ENCODE measurements around the gene RALGPS2. TPM values are rescaled to one million over a fixed set of nuclear protein-coding genes. Genes with fewer than 3 reads are reported as not detected.

RALGPS2 gene
- total RNA-seq, 1 experiment from 2014 or later = 19.3 TPM

- no peak overlapping the region for H3K27ac ChIP-seq (ENCODE audit: low read length)
- intact Hi-C loops (cut with micrococcal nuclease) = no loop called here
- ATAC-seq = no peak
- H3K4me1 ChIP-seq (ENCODE audit: insufficient read depth, low read length) = no peaks in the 10 kb centered on the region
- no peak overlapping the region for H2AFZ ChIP-seq (ENCODE audit: low read length)
- no peak for TF ChIP-seq CTCF (conservative IDR thresholded peaks at IDR 0.05; ENCODE audit: low read depth, low read length)
- TF ChIP-seq EZH2 (IDR thresholded peaks at IDR 0.05; ENCODE audit: low read length, unreplicated experiment) = no peak
- no peak for TF ChIP-seq EZH2phosphoT487 (IDR thresholded peaks at IDR 0.05; ENCODE audit: borderline replicate concordance, low read length)
- no peaks in the 10 kb centered on the region for H3K79me2 ChIP-seq (ENCODE audit: low read length)
- no peak overlapping the region for H3K9ac ChIP-seq (ENCODE audit: low read length)
- no TSS peak for BruUV-seq (replicated peaks)
- no peak overlapping the region for H3K4me2 ChIP-seq (ENCODE audit: low read length)
- no peaks in the 10 kb centered on the region for H3K9me3 ChIP-seq (ENCODE audit: low read length)
- no peaks in the 10 kb centered on the region for H3K27me3 ChIP-seq (ENCODE audit: low read length)
- ChIA-PET POLR2A (ENCODE audit: unreplicated experiment) (no interaction called here), CTCF (no interaction called here)
- no peak for DNase-seq
- H3K9me2 ChIP-seq (replicated peaks; ENCODE audit: low read length) = no peaks in the 10 kb centered on the region
- no peaks in the 10 kb centered on the region for H4K20me1 ChIP-seq (ENCODE audit: low read length)
- H3K4me3 ChIP-seq (ENCODE audit: low read length) = no peak overlapping the region
- peaks cover 6% of the 10 kb centered on the region; the same call in 1 of the 2 replicates for H3K36me3 ChIP-seq (ENCODE audit: low read depth, low read length)
- H3F3A ChIP-seq (ENCODE audit: low read length, unreplicated experiment) = no peaks in the 10 kb centered on the region
Observed at GRCh38 chr1:178908358-178908757, 183.3 kb downstream of the RALGPS2 start.

- intact Hi-C loops (cut with micrococcal nuclease) = no loop called here
- no peak overlapping the region for H3K27ac ChIP-seq (ENCODE audit: low read length)
- CTCF ChIA-PET = no interaction called here
- no peaks in the 10 kb centered on the region for H3K79me2 ChIP-seq (ENCODE audit: low read length)
- no peak overlapping the region for H2AFZ ChIP-seq (ENCODE audit: low read length)
- H3K4me2 ChIP-seq (ENCODE audit: low read length) = no peak overlapping the region
- POLR2A ChIA-PET (ENCODE audit: unreplicated experiment) = no interaction called here
- DNase-seq (no peak), ATAC-seq (no peak)
- TF ChIP-seq EZH2phosphoT487 (IDR thresholded peaks at IDR 0.05; ENCODE audit: borderline replicate concordance, low read length) (no peak), CTCF (conservative IDR thresholded peaks at IDR 0.05; ENCODE audit: low read depth, low read length) (no peak), EZH2 (IDR thresholded peaks at IDR 0.05; ENCODE audit: low read length, unreplicated experiment) (no peak)
- no peaks in the 10 kb centered on the region for H3K27me3 ChIP-seq (ENCODE audit: low read length)
- H3K9me2 ChIP-seq (replicated peaks; ENCODE audit: low read length) = no peaks in the 10 kb centered on the region
- H3K4me3 ChIP-seq (ENCODE audit: low read length) = no peak overlapping the region
- H3K9me3 ChIP-seq (ENCODE audit: low read length) = no peaks in the 10 kb centered on the region
- H3K36me3 ChIP-seq (ENCODE audit: low read depth, low read length) = peaks cover 5% of the 10 kb centered on the region; the same call in 1 of the 2 replicates
- no peaks in the 10 kb centered on the region for H4K20me1 ChIP-seq (ENCODE audit: low read length)
- no TSS peak for BruUV-seq (replicated peaks)
- no peaks in the 10 kb centered on the region for H3F3A ChIP-seq (ENCODE audit: low read length, unreplicated experiment)
- H3K9ac ChIP-seq (ENCODE audit: low read length) = no peak overlapping the region
- H3K4me1 ChIP-seq (ENCODE audit: insufficient read depth, low read length) = no peaks in the 10 kb centered on the region
Observed at GRCh38 chr1:178910023-178910422, 185.0 kb downstream of the RALGPS2 start.

GRCh38 chr1:178912597-178912996, 187.6 kb downstream of the RALGPS2 start:
- intact Hi-C loops (cut with micrococcal nuclease) = no loop called here
- H3K27ac ChIP-seq (ENCODE audit: low read length) = no peak overlapping the region
- ChIA-PET POLR2A (ENCODE audit: unreplicated experiment) (interaction anchor here (0.6 kb wide), 1 partner anchor 641 kb away, joined by 6 read pairs; no protein-coding TSS in a partner anchor), CTCF (no interaction called here)
- H3F3A ChIP-seq (ENCODE audit: low read length, unreplicated experiment) = no peaks in the 10 kb centered on the region
- no peaks in the 10 kb centered on the region for H4K20me1 ChIP-seq (ENCODE audit: low read length)
- ATAC-seq (no peak), DNase-seq (no peak)
- no peaks in the 10 kb centered on the region for H3K79me2 ChIP-seq (ENCODE audit: low read length)
- H3K4me3 ChIP-seq (ENCODE audit: low read length) = no peak overlapping the region
- H3K9me3 ChIP-seq (ENCODE audit: low read length) = no peaks in the 10 kb centered on the region
- no peak overlapping the region for H3K4me2 ChIP-seq (ENCODE audit: low read length)
- H3K27me3 ChIP-seq (ENCODE audit: low read length) = no peaks in the 10 kb centered on the region
- no peaks in the 10 kb centered on the region; the same call in 1 of the 2 replicates for H3K36me3 ChIP-seq (ENCODE audit: low read depth, low read length)
- H3K9me2 ChIP-seq (replicated peaks; ENCODE audit: low read length) = no peaks in the 10 kb centered on the region
- BruUV-seq (replicated peaks) = no TSS peak
- no peak for TF ChIP-seq CTCF (conservative IDR thresholded peaks at IDR 0.05; ENCODE audit: low read depth, low read length)
- TF ChIP-seq EZH2 (IDR thresholded peaks at IDR 0.05; ENCODE audit: low read length, unreplicated experiment) = no peak
- TF ChIP-seq EZH2phosphoT487 (IDR thresholded peaks at IDR 0.05; ENCODE audit: borderline replicate concordance, low read length) = no peak
- no peaks in the 10 kb centered on the region for H3K4me1 ChIP-seq (ENCODE audit: insufficient read depth, low read length)
- H3K9ac ChIP-seq (ENCODE audit: low read length) = no peak overlapping the region
- H2AFZ ChIP-seq (ENCODE audit: low read length) = no peak overlapping the region

Measured in PC-3 (cell line).